ENCODE data around the gene NCBP2L.

The NCBP2L gene

DNA sequence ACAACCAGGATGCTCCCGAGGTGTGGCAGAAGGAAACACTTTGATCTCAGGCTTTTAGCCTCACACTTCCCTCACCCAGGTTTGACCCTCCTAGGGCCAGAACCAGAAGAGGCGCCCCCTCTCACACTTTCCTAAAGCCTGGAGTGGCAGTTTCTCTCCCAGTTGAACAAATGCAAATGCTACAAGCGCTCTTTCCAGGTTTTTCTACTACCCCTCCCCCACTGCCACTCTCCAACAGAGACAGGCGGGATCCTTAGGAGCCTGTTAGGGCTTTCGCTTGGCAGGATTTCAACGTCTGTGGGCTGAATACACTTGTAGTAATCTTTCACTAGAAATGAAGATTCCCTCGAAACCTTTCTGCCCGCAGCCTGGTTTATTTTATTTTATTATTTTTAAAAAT, 4.3 kb upstream of the NCBP2L start:
- peaks cover 18% of the 10 kb centered on the region for H3K27me3 ChIP-seq (ENCODE audit: control insufficient read depth, low read length)
- H3K36me3 ChIP-seq (ENCODE audit: control insufficient read depth, low read length), result no peaks in the 10 kb centered on the region
- H3K4me3 ChIP-seq (ENCODE audit: low read length), result no peak overlapping the region
- H3K4me1 ChIP-seq (ENCODE audit: control insufficient read depth, low read length), result peaks cover 18% of the 10 kb centered on the region
- H3F3A ChIP-seq (ENCODE audit: control insufficient read depth, insufficient read depth), result no peaks in the 10 kb centered on the region
- H4K20me1 ChIP-seq (ENCODE audit: control insufficient read depth, insufficient read depth, low read depth, low read length), result no peaks in the 10 kb centered on the region
- no peak overlapping the region for H3K27ac ChIP-seq (ENCODE audit: low read depth, low read length)
- no peak overlapping the region for H3K4me2 ChIP-seq (ENCODE audit: low read length)
- H3K9me3 ChIP-seq (ENCODE audit: control insufficient read depth, insufficient read depth, low read length), result no peaks in the 10 kb centered on the region
- TF ChIP-seq, protein P1, sequence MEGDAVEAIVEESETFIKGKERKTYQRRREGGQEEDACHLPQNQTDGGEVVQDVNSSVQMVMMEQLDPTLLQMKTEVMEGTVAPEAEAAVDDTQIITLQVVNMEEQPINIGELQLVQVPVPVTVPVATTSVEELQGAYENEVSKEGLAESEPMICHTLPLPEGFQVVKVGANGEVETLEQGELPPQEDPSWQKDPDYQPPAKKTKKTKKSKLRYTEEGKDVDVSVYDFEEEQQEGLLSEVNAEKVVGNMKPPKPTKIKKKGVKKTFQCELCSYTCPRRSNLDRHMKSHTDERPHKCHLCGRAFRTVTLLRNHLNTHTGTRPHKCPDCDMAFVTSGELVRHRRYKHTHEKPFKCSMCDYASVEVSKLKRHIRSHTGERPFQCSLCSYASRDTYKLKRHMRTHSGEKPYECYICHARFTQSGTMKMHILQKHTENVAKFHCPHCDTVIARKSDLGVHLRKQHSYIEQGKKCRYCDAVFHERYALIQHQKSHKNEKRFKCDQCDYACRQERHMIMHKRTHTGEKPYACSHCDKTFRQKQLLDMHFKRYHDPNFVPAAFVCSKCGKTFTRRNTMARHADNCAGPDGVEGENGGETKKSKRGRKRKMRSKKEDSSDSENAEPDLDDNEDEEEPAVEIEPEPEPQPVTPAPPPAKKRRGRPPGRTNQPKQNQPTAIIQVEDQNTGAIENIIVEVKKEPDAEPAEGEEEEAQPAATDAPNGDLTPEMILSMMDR (IDR thresholded peaks at IDR 0.05; ENCODE audit: low read depth, low read length, poor library complexity, severe bottlenecking), result no peak
- no peaks in the 10 kb centered on the region for H3K9me2 ChIP-seq (replicated peaks; ENCODE audit: control insufficient read depth, low read length)
- H3K79me2 ChIP-seq (ENCODE audit: control insufficient read depth, low read length), result no peaks in the 10 kb centered on the region

DNA sequence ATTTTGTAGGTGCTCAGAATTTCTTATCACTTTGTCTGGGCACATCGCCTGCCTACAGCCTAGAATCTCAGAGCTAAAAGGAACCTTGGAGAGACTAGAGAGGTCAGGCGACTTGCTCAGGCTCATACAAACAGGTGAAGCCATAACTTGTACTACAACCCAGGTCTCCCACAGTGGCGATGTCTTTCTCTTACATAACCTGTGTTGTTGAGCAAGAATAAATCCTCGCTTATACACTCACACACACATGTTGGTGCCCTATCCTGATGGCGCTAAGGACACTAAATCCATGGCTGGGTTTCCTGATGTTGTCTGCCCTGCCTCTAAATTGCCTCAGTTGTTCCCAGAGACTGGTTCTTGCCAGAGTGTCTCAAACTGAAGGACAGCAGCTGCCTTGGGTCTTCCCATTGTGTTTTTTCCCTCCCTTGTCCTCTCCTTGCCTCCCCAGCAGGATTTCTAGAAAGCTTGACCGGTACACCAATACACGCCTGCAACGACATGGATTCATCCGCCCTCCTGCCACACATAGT, 3.6 kb upstream of the NCBP2L start:
- H3K4me2 ChIP-seq (ENCODE audit: low read length), result no peak overlapping the region
- H3F3A ChIP-seq (ENCODE audit: control insufficient read depth, insufficient read depth), result no peaks in the 10 kb centered on the region
- H3K4me1 ChIP-seq (ENCODE audit: control insufficient read depth, low read length), result peaks cover 18% of the 10 kb centered on the region
- H4K20me1 ChIP-seq (ENCODE audit: control insufficient read depth, insufficient read depth, low read depth, low read length), result no peaks in the 10 kb centered on the region
- no peak overlapping the region for H3K4me3 ChIP-seq (ENCODE audit: low read length)
- no peak overlapping the region for H3K27ac ChIP-seq (ENCODE audit: low read depth, low read length)
- no peaks in the 10 kb centered on the region for H3K9me2 ChIP-seq (replicated peaks; ENCODE audit: control insufficient read depth, low read length)
- TF ChIP-seq EZH2phosphoT487 (IDR thresholded peaks at IDR 0.05; ENCODE audit: borderline replicate concordance, low read length), result no peak
- TF ChIP-seq, protein P1 (IDR thresholded peaks at IDR 0.05; ENCODE audit: low read depth, low read length, poor library complexity, severe bottlenecking), result no peak
- H3K9me3 ChIP-seq (ENCODE audit: control insufficient read depth, insufficient read depth, low read length), result no peaks in the 10 kb centered on the region
- peaks cover 18% of the 10 kb centered on the region for H3K27me3 ChIP-seq (ENCODE audit: control insufficient read depth, low read length)
- no peaks in the 10 kb centered on the region for H3K36me3 ChIP-seq (ENCODE audit: control insufficient read depth, low read length)
- no peaks in the 10 kb centered on the region for H3K79me2 ChIP-seq (ENCODE audit: control insufficient read depth, low read length)

DNA sequence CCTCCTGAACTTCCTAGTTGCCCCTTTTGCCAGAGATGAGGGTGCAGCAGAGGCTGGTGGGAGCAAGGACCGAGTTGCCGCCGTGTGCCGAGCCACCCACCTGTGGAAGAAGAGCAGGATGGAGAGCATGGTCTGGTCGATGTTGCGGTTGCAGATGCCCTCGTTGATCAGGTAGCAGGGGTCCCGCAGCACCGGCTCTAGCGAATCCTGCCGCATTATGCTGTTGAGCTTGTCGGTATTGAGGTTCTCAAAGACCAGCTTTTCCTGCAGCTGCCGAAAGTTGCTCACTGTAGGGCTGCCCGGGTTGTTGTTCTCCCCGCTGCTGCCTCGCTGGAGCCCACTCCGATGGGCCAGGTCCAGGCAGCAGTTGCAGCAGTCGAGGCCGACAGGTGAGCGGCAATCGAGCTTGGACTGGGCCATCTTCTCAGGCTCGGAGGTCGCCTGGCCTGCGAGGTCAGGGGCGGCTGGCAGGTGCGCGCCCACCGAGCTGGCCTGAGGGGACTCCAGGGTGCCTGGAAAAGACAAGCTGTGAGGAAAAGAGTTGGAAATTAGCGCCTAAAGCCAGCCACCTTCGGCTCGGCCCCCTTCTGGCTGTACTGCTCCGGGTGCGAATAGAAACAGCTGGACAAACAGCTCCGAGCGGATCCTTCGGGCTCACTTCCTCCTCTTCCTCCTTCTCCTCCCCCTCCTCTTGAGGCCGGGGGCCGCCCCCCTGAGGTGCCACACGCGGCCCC, 2.4 kb upstream of the NCBP2L start:
- H3K4me2 ChIP-seq (ENCODE audit: low read length), result peak overlapping the region; percentile 85
- no peaks in the 10 kb centered on the region for H3K36me3 ChIP-seq (ENCODE audit: control insufficient read depth, low read length)
- no peaks in the 10 kb centered on the region for H3F3A ChIP-seq (ENCODE audit: control insufficient read depth, insufficient read depth)
- no peaks in the 10 kb centered on the region for H4K20me1 ChIP-seq (ENCODE audit: control insufficient read depth, insufficient read depth, low read depth, low read length)
- H3K4me3 ChIP-seq (ENCODE audit: low read length), result peak overlapping the region; percentile 66
- no peaks in the 10 kb centered on the region for H3K79me2 ChIP-seq (ENCODE audit: control insufficient read depth, low read length)
- no peaks in the 10 kb centered on the region for H3K9me2 ChIP-seq (replicated peaks; ENCODE audit: control insufficient read depth, low read length)
- TF ChIP-seq EZH2phosphoT487 (IDR thresholded peaks at IDR 0.05; ENCODE audit: borderline replicate concordance, low read length), result no peak
- TF ChIP-seq, protein P1 (IDR thresholded peaks at IDR 0.05; ENCODE audit: low read depth, low read length, poor library complexity, severe bottlenecking), result no peak
- peaks cover 18% of the 10 kb centered on the region for H3K27me3 ChIP-seq (ENCODE audit: control insufficient read depth, low read length)
- no peaks in the 10 kb centered on the region for H3K9me3 ChIP-seq (ENCODE audit: control insufficient read depth, insufficient read depth, low read length)
- no peak overlapping the region for H3K27ac ChIP-seq (ENCODE audit: low read depth, low read length)
- H3K4me1 ChIP-seq (ENCODE audit: control insufficient read depth, low read length), result peaks cover 18% of the 10 kb centered on the region
